HEK293 (cell line): ENCODE data around the gene CACNA1C.

Source experiments
- CTCF ChIA-PET: fragments of 350-600 bp; formaldehyde crosslinking; extraction: SDS; loops from one replicate; lab custom pipeline; 2021; ENCODE audit warnings: antibody characterized with exemption; lab: Yijun Ruan, JAX
- POLR2A ChIA-PET: fragments of 300-600 bp; formaldehyde crosslinking; extraction: SDS; loops from one replicate; lab custom pipeline; 2020; ENCODE audit warnings: antibody characterized with exemption, inconsistent platforms; lab: Yijun Ruan, JAX
- H3K27ac ChIP-seq: fragments of 200-500 bp; sonication (Bioruptor generic); 2 replicates; pipeline ENCODE4 v1.5.1; 2014; ENCODE audit warnings: low read depth, low read length, control low read depth, inconsistent platforms; ENCODE audit errors: extremely low read depth
- H3K36me3 ChIP-seq, 2 experiments: fragments of 200-500 bp in 1 of 2; sonication (Bioruptor generic) in 1 of 2; 1 replicate in 1 of 2; 2 replicates in 1 of 2; pipeline ENCODE4 v1.5.1; 2014 to 2017; ENCODE audit warnings: inconsistent platforms in 2 of 2, low read length in 2 of 2; ENCODE audit not compliant: control insufficient read depth in 2 of 2, insufficient read depth in 1 of 2
- H3K4me1 ChIP-seq: fragments of 200-500 bp; sonication (Bioruptor generic); 2 replicates; pipeline ENCODE4 v1.5.1; 2014; ENCODE audit warnings: mild to moderate bottlenecking, low read length, inconsistent platforms; ENCODE audit not compliant: control insufficient read depth, insufficient read depth
- H3K4me3 ChIP-seq: 2 replicates; pipeline ENCODE4 v1.5.1; 2011; ENCODE audit warnings: low read depth, mild to moderate bottlenecking, control low read depth, low read length, moderate library complexity
- H3K9me3 ChIP-seq: fragments of 200-500 bp; sonication (Bioruptor generic); 2 replicates; pipeline ENCODE4 v1.5.1; 2014; ENCODE audit warnings: low read depth, low read length, inconsistent platforms; ENCODE audit not compliant: control insufficient read depth, insufficient read depth
- EGR2 ChIP-seq: fragments of 450-650 bp; formaldehyde crosslinking; IDR thresholded peaks from 2 replicates; pipeline ENCODE4 v1.5.1; 2016; ENCODE audit warnings: low read depth, missing biosample characterization, missing genetic modification characterization
- KLF1 ChIP-seq: fragments of 450-650 bp; formaldehyde crosslinking; IDR thresholded peaks from 2 replicates; pipeline ENCODE4 v1.5.1; 2016; ENCODE audit warnings: missing biosample characterization, missing genetic modification characterization
- KLF10 ChIP-seq: fragments of 450-650 bp; IDR thresholded peaks from 2 replicates; pipeline ENCODE4 v1.5.1; 2018; ENCODE audit warnings: missing biosample characterization, mild to moderate bottlenecking, missing genetic modification characterization
- KLF9 ChIP-seq: fragments of 450-650 bp; formaldehyde crosslinking; IDR thresholded peaks from 2 replicates; pipeline ENCODE4 v1.5.1; 2016; ENCODE audit warnings: missing biosample characterization, missing genetic modification characterization, low read depth
- MYNN ChIP-seq: fragments of 450-650 bp; formaldehyde crosslinking; IDR thresholded peaks from 2 replicates; pipeline ENCODE4 v1.5.1; 2016; ENCODE audit warnings: missing biosample characterization, missing genetic modification characterization, borderline replicate concordance
- OSR2 ChIP-seq: fragments of 450-650 bp; formaldehyde crosslinking; IDR thresholded peaks from 2 replicates; pipeline ENCODE4 v1.5.1; 2016; ENCODE audit warnings: missing biosample characterization, missing genetic modification characterization
- SALL2 ChIP-seq: fragments of 450-650 bp; formaldehyde crosslinking; IDR thresholded peaks from 2 replicates; pipeline ENCODE4 v1.5.0; 2017; ENCODE audit warnings: missing biosample characterization, mild to moderate bottlenecking, missing genetic modification characterization, borderline replicate concordance
- SCRT2 ChIP-seq: fragments of 450-650 bp; formaldehyde crosslinking; IDR thresholded peaks from 2 replicates; pipeline ENCODE4 v1.5.1; 2016; ENCODE audit warnings: missing biosample characterization, missing genetic modification characterization
- ZBTB48 ChIP-seq: fragments of 450-650 bp; formaldehyde crosslinking; IDR thresholded peaks from 2 replicates; pipeline ENCODE4 v1.5.1; 2016; ENCODE audit warnings: missing biosample characterization, missing genetic modification characterization
- ZEB2 ChIP-seq: fragments of 450-650 bp; formaldehyde crosslinking; IDR thresholded peaks from 2 replicates; pipeline ENCODE4 v1.5.1; 2016; ENCODE audit warnings: missing biosample characterization, missing genetic modification characterization
- ZNF24 ChIP-seq: fragments of 450-650 bp; formaldehyde crosslinking; IDR thresholded peaks from 2 replicates; pipeline ENCODE4 v1.5.1; 2016; ENCODE audit warnings: missing biosample characterization, missing genetic modification characterization
- ZNF596 ChIP-seq: fragments of 450-650 bp; IDR thresholded peaks from 2 replicates; pipeline ENCODE4 v1.5.0; 2018; ENCODE audit warnings: missing biosample characterization, mild to moderate bottlenecking, missing genetic modification characterization, moderate library complexity
- ZSCAN23 ChIP-seq: fragments of 450-650 bp; formaldehyde crosslinking; IDR thresholded peaks from 2 replicates; pipeline ENCODE4 v1.5.1; 2016; ENCODE audit warnings: missing biosample characterization, missing genetic modification characterization
- TF ChIP-seq, protein P1 (sequence below): fragments of 450-650 bp; formaldehyde crosslinking; IDR thresholded peaks from 2 replicates; pipeline ENCODE4 v1.5.1; 2016; ENCODE audit warnings: missing biosample characterization, missing genetic modification characterization
- TF ChIP-seq, protein P2 (sequence below): fragments of 450-650 bp; formaldehyde crosslinking; IDR thresholded peaks from 2 replicates; pipeline ENCODE4 v1.5.1; 2016; ENCODE audit warnings: missing biosample characterization, missing genetic modification characterization
- TF ChIP-seq, protein P3 (sequence below): fragments of 450-650 bp; formaldehyde crosslinking; IDR thresholded peaks from 2 replicates; pipeline ENCODE4 v1.5.1; 2016; ENCODE audit warnings: missing biosample characterization, missing genetic modification characterization
- TF ChIP-seq, protein P4 (sequence below): fragments of 450-650 bp; formaldehyde crosslinking; IDR thresholded peaks from 2 replicates; pipeline ENCODE4 v1.5.1; 2017; ENCODE audit warnings: missing biosample characterization, mild to moderate bottlenecking, missing genetic modification characterization, moderate library complexity

The CACNA1C gene

DNA sequence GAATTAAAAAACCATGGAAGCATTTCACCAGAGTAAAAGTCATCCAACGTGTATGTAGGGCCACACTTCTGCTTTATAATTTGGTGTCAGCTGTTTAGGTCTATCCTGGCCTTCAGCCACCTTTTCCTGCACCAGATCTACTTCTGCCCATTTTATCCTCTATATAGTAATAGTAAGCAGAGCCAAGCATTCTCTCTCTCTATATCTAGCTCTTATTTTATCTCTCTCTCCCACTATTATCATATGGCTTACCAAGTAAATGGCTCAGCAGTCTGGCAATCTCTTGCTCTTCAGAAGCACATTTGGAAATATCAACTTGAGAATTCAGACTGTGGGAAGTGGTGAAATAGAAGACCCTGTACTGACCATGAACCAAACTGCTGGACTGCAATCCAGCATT, 657.9 kb downstream of the CACNA1C start:
- CTCF ChIA-PET = interaction anchor here (0.7 to 1.5 kb wide), 3 partner anchors 69 to 313 kb away, joined by 3 to 6 read pairs (median 3); no protein-coding TSS in a partner anchor
- POLR2A ChIA-PET = no interaction called here
- Histone ChIP-seq H3K4me3 (no peak overlapping the region), H3K36me3 (no peaks in the 10 kb centered on the region), H3K9me3 (no peaks in the 10 kb centered on the region), H3K27ac (no peak overlapping the region), H3K4me1 (no peaks in the 10 kb centered on the region)
- no peak for TF ChIP-seq ZSCAN23 (tag by site-specific recombination)

DNA sequence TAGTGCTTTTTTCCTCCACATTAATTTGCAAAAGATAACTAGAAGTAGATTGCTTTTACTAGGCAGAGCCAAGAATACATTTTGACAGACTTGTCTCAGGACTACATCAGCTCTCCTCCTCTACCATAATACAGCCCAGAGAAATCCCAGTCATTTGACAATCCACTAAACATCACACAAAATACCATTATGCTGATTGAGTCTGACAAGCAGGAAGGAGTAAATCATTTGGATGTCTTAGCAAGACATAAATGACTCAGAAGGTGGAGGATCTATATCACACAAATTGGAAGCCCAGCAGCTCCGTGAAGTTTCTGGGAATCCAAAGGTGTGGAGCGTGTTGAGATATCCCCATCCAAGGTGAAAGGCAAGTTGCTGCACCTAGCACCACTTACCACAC, 666.6 kb downstream of the CACNA1C start:
- Histone ChIP-seq H3K4me1 (no peaks in the 10 kb centered on the region), H3K27ac (no peak overlapping the region), H3K9me3 (no peaks in the 10 kb centered on the region), H3K36me3 (no peaks in the 10 kb centered on the region), H3K4me3 (no peak overlapping the region)
- ChIA-PET CTCF (no interaction called here), POLR2A (no interaction called here)
- TF ChIP-seq SALL2 (tag by site-specific recombination) (no peak), KLF9 (no peak), ZEB2 (tag by site-specific recombination) (no peak), KLF1 (tag by site-specific recombination) (no peak), MYNN (tag by site-specific recombination) (no peak), OSR2 (no peak), KLF10 (no peak), ZNF24 (no peak)
- TF ChIP-seq, protein P1, sequence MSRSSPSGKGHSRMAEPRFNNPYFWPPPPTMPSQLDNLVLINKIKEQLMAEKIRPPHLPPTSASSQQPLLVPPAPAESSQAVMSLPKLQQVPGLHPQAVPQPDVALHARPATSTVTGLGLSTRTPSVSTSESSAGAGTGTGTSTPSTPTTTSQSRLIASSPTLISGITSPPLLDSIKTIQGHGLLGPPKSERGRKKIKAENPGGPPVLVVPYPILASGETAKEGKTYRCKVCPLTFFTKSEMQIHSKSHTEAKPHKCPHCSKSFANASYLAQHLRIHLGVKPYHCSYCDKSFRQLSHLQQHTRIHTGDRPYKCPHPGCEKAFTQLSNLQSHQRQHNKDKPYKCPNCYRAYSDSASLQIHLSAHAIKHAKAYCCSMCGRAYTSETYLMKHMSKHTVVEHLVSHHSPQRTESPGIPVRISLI = no peak
- TF ChIP-seq, protein P2, sequence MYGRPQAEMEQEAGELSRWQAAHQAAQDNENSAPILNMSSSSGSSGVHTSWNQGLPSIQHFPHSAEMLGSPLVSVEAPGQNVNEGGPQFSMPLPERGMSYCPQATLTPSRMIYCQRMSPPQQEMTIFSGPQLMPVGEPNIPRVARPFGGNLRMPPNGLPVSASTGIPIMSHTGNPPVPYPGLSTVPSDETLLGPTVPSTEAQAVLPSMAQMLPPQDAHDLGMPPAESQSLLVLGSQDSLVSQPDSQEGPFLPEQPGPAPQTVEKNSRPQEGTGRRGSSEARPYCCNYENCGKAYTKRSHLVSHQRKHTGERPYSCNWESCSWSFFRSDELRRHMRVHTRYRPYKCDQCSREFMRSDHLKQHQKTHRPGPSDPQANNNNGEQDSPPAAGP = no peak

DNA sequence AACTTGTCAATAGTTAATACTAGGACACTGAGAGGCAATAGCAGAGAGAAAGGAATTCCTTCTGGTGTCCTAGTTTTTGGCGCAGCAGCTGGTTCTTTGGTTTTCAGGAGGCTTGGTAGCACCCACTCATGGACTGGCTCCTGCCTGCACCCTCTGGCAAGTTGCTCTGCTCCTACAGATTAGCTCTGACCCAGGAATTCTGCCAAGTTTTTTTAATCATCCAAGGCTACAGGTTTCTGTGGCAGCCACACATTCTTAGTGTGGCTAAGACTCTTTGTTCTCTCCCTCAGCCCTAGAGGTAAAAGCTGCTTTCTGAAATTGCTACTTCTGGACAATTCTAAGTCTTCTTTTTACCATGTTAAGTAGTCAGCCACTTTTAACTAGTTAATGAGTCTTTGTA, 670.0 kb downstream of the CACNA1C start:
- no peaks in the 10 kb centered on the region for H3K9me3 ChIP-seq
- H3K36me3 ChIP-seq = no peaks in the 10 kb centered on the region
- ChIA-PET CTCF (no interaction called here), POLR2A (no interaction called here)
- no peak overlapping the region for H3K27ac ChIP-seq
- no peak overlapping the region for H3K4me3 ChIP-seq
- no peaks in the 10 kb centered on the region for H3K4me1 ChIP-seq
- no peak for TF ChIP-seq ZNF596 (tag by site-specific recombination)
- peak; percentile 54 for TF ChIP-seq SCRT2 (tag by site-specific recombination)
- TF ChIP-seq ZBTB48 = no peak

DNA sequence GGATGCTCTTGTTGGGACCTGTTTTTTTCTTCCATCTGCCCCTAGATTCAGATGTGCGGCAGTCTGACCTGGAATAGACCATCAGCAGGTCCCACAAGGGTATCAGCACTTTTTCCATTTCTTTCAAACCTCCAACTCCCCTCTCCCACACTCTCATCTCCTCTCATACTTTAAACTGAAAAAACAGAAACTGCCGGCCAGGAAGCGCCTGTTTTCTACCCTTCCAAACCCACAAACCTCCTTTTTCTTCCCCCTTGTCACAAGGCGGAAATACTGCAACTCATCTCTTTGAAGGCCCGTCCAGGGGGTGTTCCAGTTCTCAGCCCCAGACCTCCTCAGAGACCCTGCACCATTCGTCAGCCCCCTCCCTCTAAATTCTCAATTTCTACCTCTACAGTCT, 679.5 kb downstream of the CACNA1C start:
- ChIA-PET CTCF (no interaction called here), POLR2A (no interaction called here)
- Histone ChIP-seq H3K4me3 (no peak overlapping the region), H3K36me3 (no peaks in the 10 kb centered on the region), H3K27ac (no peak overlapping the region), H3K4me1 (no peaks in the 10 kb centered on the region), H3K9me3 (no peaks in the 10 kb centered on the region)
- TF ChIP-seq, protein P3, sequence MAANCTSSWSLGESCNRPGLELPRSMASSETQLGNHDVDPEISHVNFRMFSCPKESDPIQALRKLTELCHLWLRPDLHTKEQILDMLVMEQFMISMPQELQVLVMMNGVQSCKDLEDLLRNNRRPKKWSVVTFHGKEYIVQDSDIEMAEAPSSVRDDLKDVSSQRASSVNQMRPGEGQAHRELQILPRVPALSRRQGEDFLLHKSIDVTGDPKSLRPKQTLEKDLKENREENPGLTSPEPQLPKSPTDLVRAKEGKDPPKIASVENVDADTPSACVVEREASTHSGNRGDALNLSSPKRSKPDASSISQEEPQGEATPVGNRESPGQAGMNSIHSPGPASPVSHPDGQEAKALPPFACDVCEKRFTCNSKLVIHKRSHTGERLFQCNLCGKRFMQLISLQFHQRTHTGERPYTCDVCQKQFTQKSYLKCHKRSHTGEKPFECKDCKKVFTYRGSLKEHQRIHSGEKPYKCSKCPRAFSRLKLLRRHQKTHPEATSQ = no peak
- TF ChIP-seq EGR2 (tag by site-specific recombination) = no peak
- TF ChIP-seq, protein P4, sequence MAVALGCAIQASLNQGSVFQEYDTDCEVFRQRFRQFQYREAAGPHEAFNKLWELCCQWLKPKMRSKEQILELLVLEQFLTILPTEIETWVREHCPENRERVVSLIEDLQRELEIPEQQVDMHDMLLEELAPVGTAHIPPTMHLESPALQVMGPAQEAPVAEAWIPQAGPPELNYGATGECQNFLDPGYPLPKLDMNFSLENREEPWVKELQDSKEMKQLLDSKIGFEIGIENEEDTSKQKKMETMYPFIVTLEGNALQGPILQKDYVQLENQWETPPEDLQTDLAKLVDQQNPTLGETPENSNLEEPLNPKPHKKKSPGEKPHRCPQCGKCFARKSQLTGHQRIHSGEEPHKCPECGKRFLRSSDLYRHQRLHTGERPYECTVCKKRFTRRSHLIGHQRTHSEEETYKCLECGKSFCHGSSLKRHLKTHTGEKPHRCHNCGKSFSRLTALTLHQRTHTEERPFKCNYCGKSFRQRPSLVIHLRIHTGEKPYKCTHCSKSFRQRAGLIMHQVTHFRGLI (tag by site-specific recombination) = no peak
